GM21737 (cell line): Measurements from ENCODE around the gene SREBF1.

Source experiments
- ATAC-seq: cut with Tn5 transposase; IDR thresholded peaks from one replicate; pipeline ENCODE4 v1.9.1; 2021; ENCODE audit warnings: mild to moderate bottlenecking, moderate library complexity; ENCODE audit not compliant: unreplicated experiment

Gene SREBF1

GRCh38 chr17:17842111-17842876 lies 5.5 kb upstream of the SREBF1 start:
- ATAC-seq: no peak

- ATAC-seq: no peak
Measured at GRCh38 chr17:17841601-17842025, 4.8 kb upstream of the SREBF1 start.

GRCh38 chr17:17840751-17841591 lies 4.2 kb upstream of the SREBF1 start:
- ATAC-seq: no peak

- ATAC-seq: peak; percentile 50
Measured at GRCh38 chr17:17839791-17840707, 3.3 kb upstream of the SREBF1 start.

- ATAC-seq: no peak
Measured at GRCh38 chr17:17837966-17838962, 1.5 kb upstream of the SREBF1 start.

- ATAC-seq: no peak
Measured at GRCh38 chr17:17837380-17837821, 615 bp upstream of the SREBF1 start.

- ATAC-seq: peak; percentile 51
Measured at GRCh38 chr17:17836250-17836817, 452 bp downstream of the SREBF1 start.

GRCh38 chr17:17835415-17836249 lies 1.2 kb downstream of the SREBF1 start:
- no peak for ATAC-seq

GRCh38 chr17:17834974-17835373 lies 1.8 kb downstream of the SREBF1 start:
- ATAC-seq: no peak

- ATAC-seq: no peak
Measured at GRCh38 chr17:17833658-17834357, 3.0 kb downstream of the SREBF1 start.

- no peak for ATAC-seq
Measured at GRCh38 chr17:17832032-17832363, 4.8 kb downstream of the SREBF1 start.

GRCh38 chr17:17831208-17832031 lies 5.4 kb downstream of the SREBF1 start:
- ATAC-seq: no peak

GRCh38 chr17:17830740-17831207 lies 6.0 kb downstream of the SREBF1 start:
- ATAC-seq: no peak

GRCh38 chr17:17830269-17830567 lies 6.6 kb downstream of the SREBF1 start:
- ATAC-seq: no peak

GRCh38 chr17:17827826-17828621 lies 8.8 kb downstream of the SREBF1 start:
- no peak for ATAC-seq
